HG03095 (cell line): ENCODE data around the gene CEACAM20.
"Not testable (repeated sequence)": the region's sequence is repeated elsewhere in the genome, so short reads cannot be mapped to it uniquely, and the experiment has no call there.

Experiments
- ATAC-seq: cut with Tn5 transposase; IDR thresholded peaks from one replicate; pipeline ENCODE4 v1.9.1; 2021; ENCODE audit warnings: moderate library complexity; ENCODE audit not compliant: unreplicated experiment

The CEACAM20 gene

DNA sequence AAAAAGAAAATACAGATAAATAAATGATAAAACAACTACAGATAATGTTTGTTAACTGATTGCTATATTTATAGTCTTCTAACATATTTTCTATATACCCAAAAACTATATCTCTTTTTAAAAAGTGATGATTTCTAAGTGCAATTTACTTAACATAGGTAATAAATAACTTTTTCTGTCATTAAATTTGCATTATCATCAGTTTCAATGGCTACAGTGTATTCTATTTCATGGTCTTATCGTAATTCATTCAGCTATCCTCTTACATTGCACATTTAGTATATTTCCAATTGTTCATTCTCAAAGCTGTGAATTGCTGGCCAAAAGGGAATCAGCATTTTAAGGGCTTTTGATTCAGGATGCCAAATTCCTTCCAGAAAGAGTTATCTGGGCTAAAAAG, 32.8 kb downstream of the CEACAM20 start:
- no peak for ATAC-seq

DNA sequence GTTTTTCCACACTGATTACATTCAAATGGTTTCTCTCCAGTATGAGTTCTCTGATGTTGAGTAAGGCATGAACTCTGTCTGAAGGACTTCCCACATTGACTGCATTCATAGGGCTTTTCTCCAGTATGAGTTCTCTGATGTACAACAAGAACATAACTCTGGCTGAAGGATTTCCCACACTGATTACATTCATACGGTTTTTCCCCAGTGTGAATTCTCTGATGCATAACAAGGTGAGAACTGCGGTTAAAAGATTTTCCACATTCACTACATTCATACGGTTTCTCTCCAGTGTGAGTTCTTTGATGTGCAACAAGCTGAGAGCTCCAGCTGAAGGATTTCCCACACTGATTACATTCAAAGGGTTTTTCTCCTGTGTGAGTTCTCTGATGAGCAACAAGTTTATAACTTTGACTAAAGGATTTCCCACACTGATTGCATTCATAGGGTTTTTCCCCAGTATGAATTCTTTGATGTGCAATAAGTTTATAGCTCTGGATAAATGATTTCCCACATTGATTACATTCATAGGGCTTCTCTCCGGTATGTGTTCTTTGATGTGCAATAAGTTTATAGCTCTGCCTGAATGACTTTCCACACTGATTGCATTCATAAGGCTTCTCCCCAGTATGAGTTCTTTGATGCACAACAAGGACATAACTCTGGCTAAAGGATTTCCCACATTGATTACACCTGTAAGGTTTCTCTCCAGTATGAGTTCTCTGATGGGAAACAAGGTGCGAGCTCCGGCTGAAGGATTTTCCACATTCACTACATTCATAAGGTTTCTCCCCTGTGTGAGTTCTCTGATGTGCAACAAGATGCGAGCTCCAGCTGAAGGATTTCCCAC, 52.7 kb downstream of the CEACAM20 start:
- no peak for ATAC-seq

DNA sequence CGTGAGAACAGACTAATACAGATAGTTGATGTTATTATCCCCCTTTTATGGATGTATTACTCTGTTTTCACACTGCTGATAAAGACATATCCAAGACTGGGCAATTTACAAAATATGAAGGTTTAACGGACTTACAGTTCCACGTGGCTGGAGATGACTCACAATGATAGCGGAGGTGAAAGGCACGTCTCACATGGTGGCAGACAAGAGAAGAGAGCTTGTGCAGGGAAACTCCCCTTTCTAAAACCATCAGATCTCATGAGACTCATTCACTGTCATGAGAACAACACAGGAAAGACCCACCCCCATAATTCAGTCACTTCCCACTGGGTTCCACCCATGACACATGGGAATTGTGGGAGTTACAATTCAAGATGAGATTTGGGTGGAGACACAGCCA, 60.7 kb downstream of the CEACAM20 start:
- not testable (repeated sequence) for ATAC-seq

- ATAC-seq: not testable (repeated sequence)
Measured at GRCh38 chr19:44462600-44463286, 66.7 kb downstream of the CEACAM20 start.
